Measurements from ENCODE around the gene PGGHG. TPM values are rescaled to one million over a fixed set of nuclear protein-coding genes. Genes with fewer than 3 reads are reported as not detected.
A peak's percentile ranks its signal among the peaks of the same experiment; 100 is the strongest.

Gene PGGHG
- total and polyA plus RNA-seq, 10 of the 15 experiments (the other 5 are each of a cell fraction or from before 2014, with no cell fraction given) = 0.10 to 8.3 (median 1.8) TPM

GRCh38 chr11:303363-303762, 14.4 kb downstream of the PGGHG start (continued):
- TF ChIP-seq TCF12 (IDR thresholded peaks at IDR 0.05; ENCODE audit: low read depth, low read length) = no peak
- TF ChIP-seq MYB (IDR thresholded peaks at IDR 0.05; ENCODE audit: borderline replicate concordance, low read depth, low read length) = no peak
- TF ChIP-seq IKZF1 (conservative IDR thresholded peaks at IDR 0.05) = no peak; the same call in 1 of the 2 replicates
- TF ChIP-seq MLLT1 (IDR thresholded peaks at IDR 0.05) = peak; percentile 60
- no peak for TF ChIP-seq USF1 (IDR thresholded peaks at IDR 0.05; ENCODE audit: borderline replicate concordance, extremely low read length, insufficient read depth, low read depth, low read length)
- no peak for TF ChIP-seq LARP7 (IDR thresholded peaks at IDR 0.05)
- TF ChIP-seq CBX5 (IDR thresholded peaks at IDR 0.05; ENCODE audit: low read depth) = no peak
- TF ChIP-seq KDM1A (IDR thresholded peaks at IDR 0.05; ENCODE audit: borderline replicate concordance) = no peak
- TF ChIP-seq FOS (IDR thresholded peaks at IDR 0.05; ENCODE audit: borderline replicate concordance, extremely low read depth, insufficient read length) = no peak
- no peak for TF ChIP-seq SMC3 (IDR thresholded peaks at IDR 0.05; ENCODE audit: borderline replicate concordance, low read length)
- TF ChIP-seq CHD1 (IDR thresholded peaks at IDR 0.05; ENCODE audit: low read depth, low read length) = no peak
- no peak for TF ChIP-seq BCL3 (IDR thresholded peaks at IDR 0.05; ENCODE audit: borderline replicate concordance, insufficient read depth, low read depth, low read length, poor library complexity, severe bottlenecking)
- no peak for TF ChIP-seq PAX5 (IDR thresholded peaks at IDR 0.05; ENCODE audit: borderline replicate concordance, low read depth, low read length)
- TF ChIP-seq ZNF24 (IDR thresholded peaks at IDR 0.05) = no peak
- TF ChIP-seq ZBTB33 (IDR thresholded peaks at IDR 0.05) = no peak
- TF ChIP-seq NR2C2 (IDR thresholded peaks at IDR 0.05; ENCODE audit: borderline replicate concordance, control insufficient read depth, insufficient read length, low read depth) = no peak
- peak; percentile 48; the same call in 1 of the 2 replicates for TF ChIP-seq ATF7 (IDR thresholded peaks at IDR 0.05; ENCODE audit: low read depth)
- TF ChIP-seq ELK1 (IDR thresholded peaks at IDR 0.05; ENCODE audit: low read depth, low read length) = no peak
- TF ChIP-seq MTA3 (IDR thresholded peaks at IDR 0.05; ENCODE audit: borderline replicate concordance, low read length) = no peak
- TF ChIP-seq EZH2 (IDR thresholded peaks at IDR 0.05; ENCODE audit: borderline replicate concordance, control insufficient read depth, low read depth, low read length) = no peak
- TF ChIP-seq MTA2 (IDR thresholded peaks at IDR 0.05; ENCODE audit: low read depth) = 0 out of 2 replicates have a peak, but pooled peaks have one; percentile 30
- peak; percentile 85 for TF ChIP-seq ZNF384 (IDR thresholded peaks at IDR 0.05; ENCODE audit: borderline replicate concordance, low read depth, low read length)
- no peak for TF ChIP-seq YY1 (IDR thresholded peaks at IDR 0.05; ENCODE audit: low read depth, low read length)
- no peak for TF ChIP-seq RFX5 (IDR thresholded peaks at IDR 0.05; ENCODE audit: low read depth, low read length)
- TF ChIP-seq SIN3A (IDR thresholded peaks at IDR 0.05; ENCODE audit: low read depth, low read length) = no peak
- TF ChIP-seq ZNF217 (IDR thresholded peaks at IDR 0.05) = no peak
- no peak for TF ChIP-seq SP1 (IDR thresholded peaks at IDR 0.05; ENCODE audit: low read depth, low read length)

Measured in GM12878 (cell line).